Measurements from ENCODE around the gene SAP30. TPM values are rescaled to one million over a fixed set of nuclear protein-coding genes. Genes with fewer than 3 reads are reported as not detected.

SAP30 gene
- total RNA-seq, 2 donors from 2014 or later, result 25.4 to 27.3 TPM

GRCh38 chr4:173410079-173410478, 39.3 kb downstream of the SAP30 start:
- Histone ChIP-seq H3K36me3 (peaks cover 4% of the 10 kb centered on the region), H3K27me3 (no peaks in the 10 kb centered on the region), H3K9me3 (no peaks in the 10 kb centered on the region), H3K27ac (peak overlapping the region in 1 of 2 donors; percentile 66), H3K4me3 (no peak overlapping the region), H3K4me1 (peaks cover 0 to 16% of the 10 kb centered on the region in 2 donors)
- DNase-seq (ENCODE audit: low spot score), result no peak
- no peak for TF ChIP-seq CTCF (IDR thresholded peaks at IDR 0.05)

- no peak overlapping the region for H3K4me3 ChIP-seq
- H3K9me3 ChIP-seq, result no peaks in the 10 kb centered on the region
- peak overlapping the region; percentile 33 to 66 for H3K27ac ChIP-seq
- DNase-seq (ENCODE audit: low spot score), result no peak
- peaks cover 0 to 16% of the 10 kb centered on the region in 2 donors for H3K4me1 ChIP-seq
- no peaks in the 10 kb centered on the region for H3K36me3 ChIP-seq
- no peaks in the 10 kb centered on the region for H3K27me3 ChIP-seq
- no peak for TF ChIP-seq CTCF (IDR thresholded peaks at IDR 0.05)
These were observed 40.4 kb downstream of the SAP30 start for GRCh38 chr4:173411106-173411693.

- no peak for DNase-seq (ENCODE audit: low spot score)
- Histone ChIP-seq H3K36me3 (no peaks in the 10 kb centered on the region), H3K4me3 (no peak overlapping the region), H3K9me3 (no peaks in the 10 kb centered on the region), H3K4me1 (peaks cover 0 to 16% of the 10 kb centered on the region in 2 donors), H3K27me3 (no peaks in the 10 kb centered on the region), H3K27ac (no peak overlapping the region)
- no peak for TF ChIP-seq CTCF (IDR thresholded peaks at IDR 0.05)
These were observed 42.3 kb downstream of the SAP30 start for GRCh38 chr4:173413036-173413435.

- peak overlapping the region in 1 of 2 donors; percentile 5 for H3K27ac ChIP-seq
- TF ChIP-seq CTCF (IDR thresholded peaks at IDR 0.05), result no peak
These were observed 43.7 kb downstream of the SAP30 start for GRCh38 chr4:173414456-173414855.

GRCh38 chr4:173415092-173415491, 44.3 kb downstream of the SAP30 start:
- Histone ChIP-seq H3K9me3 (no peaks in the 10 kb centered on the region), H3K4me1 (peaks cover 0 to 12% of the 10 kb centered on the region in 2 donors), H3K27ac (peak overlapping the region; percentile 10 to 48), H3K4me3 (no peak overlapping the region), H3K27me3 (no peaks in the 10 kb centered on the region), H3K36me3 (no peaks in the 10 kb centered on the region)
- TF ChIP-seq CTCF (IDR thresholded peaks at IDR 0.05), result no peak
- no peak for DNase-seq (ENCODE audit: low spot score)

More at GRCh38 chr4:173414456-173414855, 43.7 kb downstream of the SAP30 start:
- Histone ChIP-seq H3K4me1 (peaks cover 0 to 16% of the 10 kb centered on the region in 2 donors), H3K27me3 (no peaks in the 10 kb centered on the region), H3K9me3 (no peaks in the 10 kb centered on the region), H3K36me3 (no peaks in the 10 kb centered on the region), H3K4me3 (no peak overlapping the region)
- no peak for DNase-seq (ENCODE audit: low spot score)

Data from right atrium auricular region (tissue), 2 donors.